Measurements from ENCODE around the gene DCDC2C.
"Not testable (repeated sequence)": the region's sequence is repeated elsewhere in the genome, so short reads cannot be mapped to it uniquely, and the experiment has no call there.

The DCDC2C gene

DNA sequence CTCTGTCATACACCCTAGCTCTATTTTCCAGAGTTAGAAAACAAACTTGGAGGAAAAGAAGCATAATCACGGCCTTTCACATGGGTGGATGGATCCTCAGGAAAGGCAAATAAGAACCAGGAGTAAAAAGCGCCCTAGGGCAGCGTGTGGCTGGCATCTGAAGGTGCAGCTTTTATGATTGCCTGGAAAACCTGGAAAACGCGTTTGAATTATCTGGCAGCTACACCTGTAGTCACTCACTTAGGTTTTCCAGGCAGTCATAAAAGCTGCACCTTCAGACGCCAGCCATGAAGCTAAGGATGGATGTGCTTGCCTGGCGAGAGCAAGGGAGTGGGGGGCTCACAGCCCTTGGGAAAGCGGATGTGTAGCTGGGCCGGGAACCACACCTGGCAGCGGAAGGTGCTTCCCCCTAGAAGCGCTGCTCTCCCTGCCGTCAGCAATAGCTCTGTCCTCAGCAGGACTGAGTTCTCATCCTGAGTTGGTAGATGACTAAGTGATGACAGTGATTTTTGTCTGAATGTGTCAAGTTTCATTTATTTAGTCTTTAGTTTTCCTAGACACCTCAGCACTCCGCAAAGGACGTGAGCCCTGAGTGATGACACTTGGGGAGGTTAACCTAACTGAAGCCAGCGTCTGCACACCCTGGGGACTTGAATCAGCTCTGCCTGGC, 82.0 kb downstream of the DCDC2C start:
- Histone ChIP-seq H3K4me3 (ENCODE audit: low read length) (no peak overlapping the region), H3K4me2 (ENCODE audit: low read length) (no peak overlapping the region), H3K27me3 (ENCODE audit: control insufficient read depth, insufficient read depth, low read length) (no peaks in the 10 kb centered on the region), H3K4me1 (ENCODE audit: control insufficient read depth, insufficient read depth, low read length) (no peaks in the 10 kb centered on the region), H3K9me3 (replicated peaks; ENCODE audit: low read length) (no peaks in the 10 kb centered on the region), H3K36me3 (ENCODE audit: insufficient read depth, low read length) (no peaks in the 10 kb centered on the region), H3K9ac (ENCODE audit: low read depth, low read length) (no peak overlapping the region)

DNA sequence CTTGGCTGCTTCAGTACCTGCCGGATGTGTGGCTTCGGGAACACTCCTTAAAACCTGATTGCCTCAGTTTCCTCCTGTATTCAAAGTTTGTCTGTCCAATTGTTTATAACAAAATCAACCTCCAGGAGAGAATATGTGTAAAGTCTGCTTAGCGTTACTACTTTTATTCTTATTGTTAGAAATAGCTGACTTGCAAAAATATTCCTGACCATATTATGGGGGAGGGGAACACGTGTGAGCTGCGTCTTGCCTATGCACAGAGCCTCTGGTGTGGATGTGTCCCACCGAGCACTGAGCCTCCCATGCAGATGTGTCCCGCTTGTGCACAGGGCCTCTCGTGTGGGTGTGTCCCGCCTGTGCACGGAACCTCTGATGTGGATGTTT, 82.5 kb downstream of the DCDC2C start:
- Histone ChIP-seq H3K4me2 (ENCODE audit: low read length) (no peak overlapping the region), H3K9me3 (replicated peaks; ENCODE audit: low read length) (no peaks in the 10 kb centered on the region)

DNA sequence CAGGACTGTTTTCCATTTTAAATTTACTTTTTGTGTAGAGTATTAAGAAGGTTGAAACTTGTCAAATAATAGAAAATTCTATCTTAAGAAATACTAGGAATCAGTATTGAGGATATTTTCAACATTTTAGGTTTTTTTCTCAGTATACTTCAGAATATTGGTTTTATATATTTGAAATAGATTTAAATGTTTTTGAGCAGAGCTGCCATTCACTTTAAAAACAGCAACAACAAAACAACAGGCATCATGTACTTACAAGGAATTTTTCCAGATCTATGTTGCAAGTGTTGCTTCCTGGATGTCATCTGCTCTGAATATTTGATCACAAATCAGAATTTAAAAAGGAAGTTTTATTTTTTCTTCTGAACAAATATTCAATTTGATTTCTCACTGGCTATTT, 84.4 kb downstream of the DCDC2C start:
- Histone ChIP-seq H3K4me3 (ENCODE audit: low read length) (no peak overlapping the region), H3K4me2 (ENCODE audit: low read length) (no peak overlapping the region), H3K27me3 (ENCODE audit: control insufficient read depth, insufficient read depth, low read length) (no peaks in the 10 kb centered on the region), H3K9me3 (replicated peaks; ENCODE audit: low read length) (no peaks in the 10 kb centered on the region), H3K4me1 (ENCODE audit: control insufficient read depth, insufficient read depth, low read length) (no peaks in the 10 kb centered on the region), H3K36me3 (ENCODE audit: insufficient read depth, low read length) (no peaks in the 10 kb centered on the region), H3K9ac (ENCODE audit: low read depth, low read length) (no peak overlapping the region)

More for the DNA sequence above, 82.5 kb downstream of the DCDC2C start:
- Histone ChIP-seq H3K9ac (ENCODE audit: low read depth, low read length) (no peak overlapping the region), H3K4me3 (ENCODE audit: low read length) (no peak overlapping the region), H3K4me1 (ENCODE audit: control insufficient read depth, insufficient read depth, low read length) (no peaks in the 10 kb centered on the region), H3K36me3 (ENCODE audit: insufficient read depth, low read length) (no peaks in the 10 kb centered on the region), H3K27me3 (ENCODE audit: control insufficient read depth, insufficient read depth, low read length) (no peaks in the 10 kb centered on the region)

DNA sequence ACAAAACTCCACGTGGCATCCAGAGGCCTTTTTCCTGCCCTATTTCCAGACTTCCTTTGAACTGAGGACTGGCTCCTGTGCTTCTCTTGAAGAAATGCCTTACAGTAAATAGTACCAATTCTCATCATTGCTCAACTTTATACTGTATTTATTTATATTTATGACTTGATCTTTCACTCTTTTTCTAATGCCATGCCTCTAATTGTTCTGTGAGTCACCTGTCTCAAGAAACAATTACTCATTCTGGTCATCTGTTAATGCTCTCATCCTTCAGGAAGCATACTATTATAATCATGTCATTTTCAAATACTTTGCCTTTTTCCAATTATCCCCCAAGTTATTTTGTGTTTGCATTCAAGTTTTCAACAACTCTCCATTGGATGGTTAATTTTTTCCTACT, 85.9 kb downstream of the DCDC2C start:
- no peak overlapping the region for H3K4me2 ChIP-seq (ENCODE audit: low read length)
- no peaks in the 10 kb centered on the region for H3K27me3 ChIP-seq (ENCODE audit: control insufficient read depth, insufficient read depth, low read length)
- H3K9me3 ChIP-seq (replicated peaks; ENCODE audit: low read length): no peaks in the 10 kb centered on the region
- H3K4me3 ChIP-seq (ENCODE audit: low read length): no peak overlapping the region
- H3K4me1 ChIP-seq (ENCODE audit: control insufficient read depth, insufficient read depth, low read length): no peaks in the 10 kb centered on the region
- no peak overlapping the region for H3K9ac ChIP-seq (ENCODE audit: low read depth, low read length)
- no peaks in the 10 kb centered on the region for H3K36me3 ChIP-seq (ENCODE audit: insufficient read depth, low read length)

DNA sequence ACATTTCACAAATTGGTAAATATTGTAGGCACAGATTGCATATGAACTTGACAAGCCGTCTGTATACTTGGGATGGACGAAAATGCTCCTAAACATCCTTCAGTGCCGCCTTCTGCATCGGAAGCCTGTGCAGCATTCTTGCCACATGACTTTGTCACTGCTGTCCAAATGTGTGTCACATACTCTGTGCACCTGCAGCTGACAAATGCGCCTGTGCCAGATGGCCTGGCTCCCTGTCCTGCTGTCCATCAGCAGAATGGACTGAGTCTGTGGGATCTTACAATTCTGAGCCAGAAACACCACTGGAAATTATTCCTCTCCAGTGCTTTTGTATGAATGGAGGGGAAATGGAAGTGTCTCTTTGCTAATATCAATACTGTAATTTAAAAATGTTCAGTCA, 89.9 kb downstream of the DCDC2C start:
- no peaks in the 10 kb centered on the region for H3K27me3 ChIP-seq (ENCODE audit: control insufficient read depth, insufficient read depth, low read length)
- no peak overlapping the region for H3K9ac ChIP-seq (ENCODE audit: low read depth, low read length)
- H3K4me3 ChIP-seq (ENCODE audit: low read length): no peak overlapping the region
- H3K4me1 ChIP-seq (ENCODE audit: control insufficient read depth, insufficient read depth, low read length): no peaks in the 10 kb centered on the region
- H3K36me3 ChIP-seq (ENCODE audit: insufficient read depth, low read length): no peaks in the 10 kb centered on the region
- no peaks in the 10 kb centered on the region for H3K9me3 ChIP-seq (replicated peaks; ENCODE audit: low read length)
- H3K4me2 ChIP-seq (ENCODE audit: low read length): no peak overlapping the region

DNA sequence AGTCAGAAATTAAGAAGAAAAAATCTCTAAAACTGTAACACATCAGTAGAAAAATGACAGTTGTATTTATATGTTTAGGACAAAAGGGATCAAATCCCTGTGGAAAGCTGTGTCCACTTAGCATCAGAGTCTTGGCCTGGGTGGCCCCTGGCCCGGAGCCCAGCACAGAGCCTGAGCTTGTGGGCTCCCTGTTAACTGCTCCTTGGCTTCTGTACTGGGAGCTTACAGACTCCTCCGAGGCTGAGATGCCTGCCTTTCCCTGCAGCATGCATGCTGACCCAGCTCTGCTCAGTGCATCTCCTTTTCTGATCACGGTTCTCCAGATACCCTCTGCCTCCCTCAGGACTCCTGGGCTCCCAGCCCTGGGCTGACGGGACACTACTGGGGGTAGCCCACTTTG, 98.1 kb downstream of the DCDC2C start:
- Histone ChIP-seq H3K4me3 (ENCODE audit: low read length) (no peak overlapping the region), H3K4me2 (ENCODE audit: low read length) (no peak overlapping the region), H3K27me3 (ENCODE audit: control insufficient read depth, insufficient read depth, low read length) (no peaks in the 10 kb centered on the region), H3K36me3 (ENCODE audit: insufficient read depth, low read length) (no peaks in the 10 kb centered on the region), H3K9ac (ENCODE audit: low read depth, low read length) (no peak overlapping the region), H3K4me1 (ENCODE audit: control insufficient read depth, insufficient read depth, low read length) (no peaks in the 10 kb centered on the region), H3K9me3 (replicated peaks; ENCODE audit: low read length) (no peaks in the 10 kb centered on the region)

DNA sequence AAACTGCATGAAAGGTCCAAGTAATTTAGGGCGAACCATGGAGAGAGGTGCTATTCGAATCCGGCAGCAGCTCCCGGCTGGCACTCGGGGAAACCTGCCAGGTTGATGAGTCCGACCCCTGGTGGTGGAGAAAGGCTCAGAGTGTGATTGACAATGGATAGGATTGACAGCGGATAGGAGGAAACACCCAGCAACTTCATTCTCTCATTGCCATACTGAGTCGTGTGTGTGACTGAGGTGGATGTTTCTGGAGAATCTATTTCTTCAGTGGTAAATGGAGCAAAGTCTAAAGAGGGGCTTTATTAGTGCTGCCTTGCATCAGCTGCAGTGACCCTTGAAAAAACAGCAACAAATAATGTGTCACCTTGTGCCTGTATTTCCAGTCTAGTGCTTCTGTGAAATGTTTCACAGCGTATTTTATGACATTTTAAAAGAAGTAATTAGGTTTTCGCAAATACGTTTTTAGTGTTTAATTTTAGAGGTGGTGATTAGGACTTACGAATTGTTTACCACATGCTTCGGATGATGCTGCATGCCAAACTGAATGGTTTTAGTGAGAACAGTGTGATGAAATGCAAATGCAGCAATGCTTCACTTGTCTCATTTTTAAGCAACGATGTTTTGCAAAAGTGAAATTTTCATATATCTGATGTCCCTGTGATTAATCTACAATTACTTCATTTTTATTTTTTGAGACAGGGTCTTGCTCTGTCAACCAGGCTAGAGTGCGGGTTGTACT, 102.0 kb downstream of the DCDC2C start:
- Histone ChIP-seq H3K36me3 (ENCODE audit: insufficient read depth, low read length) (no peaks in the 10 kb centered on the region), H3K9ac (ENCODE audit: low read depth, low read length) (no peak overlapping the region), H3K27me3 (ENCODE audit: control insufficient read depth, insufficient read depth, low read length) (no peaks in the 10 kb centered on the region), H3K9me3 (replicated peaks; ENCODE audit: low read length) (no peaks in the 10 kb centered on the region), H3K4me2 (ENCODE audit: low read length) (no peak overlapping the region), H3K4me3 (ENCODE audit: low read length) (no peak overlapping the region), H3K4me1 (ENCODE audit: control insufficient read depth, insufficient read depth, low read length) (no peaks in the 10 kb centered on the region)

DNA sequence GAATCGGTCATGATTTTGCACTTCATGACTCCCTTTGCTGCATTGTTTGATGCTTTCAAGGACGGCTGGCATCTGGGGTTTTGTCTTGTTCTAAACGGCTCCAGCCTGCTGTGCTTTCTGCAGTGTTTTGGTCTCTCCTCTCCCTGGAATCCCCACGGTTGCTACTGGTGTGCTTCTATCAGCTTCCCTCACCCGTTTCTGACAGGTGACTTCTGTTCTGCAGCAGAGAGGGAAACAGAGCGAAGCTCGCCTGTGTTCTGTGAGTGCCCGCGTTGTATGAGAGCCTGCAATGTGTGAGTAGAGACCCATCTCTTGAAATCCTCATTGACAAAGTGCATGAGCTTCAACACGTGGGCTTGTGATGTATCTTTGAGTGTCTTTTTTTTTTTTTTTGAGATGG, 102.8 kb downstream of the DCDC2C start:
- Histone ChIP-seq H3K27me3 (ENCODE audit: control insufficient read depth, insufficient read depth, low read length) (no peaks in the 10 kb centered on the region), H3K4me3 (ENCODE audit: low read length) (no peak overlapping the region), H3K9me3 (replicated peaks; ENCODE audit: low read length) (no peaks in the 10 kb centered on the region), H3K9ac (ENCODE audit: low read depth, low read length) (no peak overlapping the region), H3K4me2 (ENCODE audit: low read length) (no peak overlapping the region), H3K36me3 (ENCODE audit: insufficient read depth, low read length) (no peaks in the 10 kb centered on the region), H3K4me1 (ENCODE audit: control insufficient read depth, insufficient read depth, low read length) (no peaks in the 10 kb centered on the region)

DNA sequence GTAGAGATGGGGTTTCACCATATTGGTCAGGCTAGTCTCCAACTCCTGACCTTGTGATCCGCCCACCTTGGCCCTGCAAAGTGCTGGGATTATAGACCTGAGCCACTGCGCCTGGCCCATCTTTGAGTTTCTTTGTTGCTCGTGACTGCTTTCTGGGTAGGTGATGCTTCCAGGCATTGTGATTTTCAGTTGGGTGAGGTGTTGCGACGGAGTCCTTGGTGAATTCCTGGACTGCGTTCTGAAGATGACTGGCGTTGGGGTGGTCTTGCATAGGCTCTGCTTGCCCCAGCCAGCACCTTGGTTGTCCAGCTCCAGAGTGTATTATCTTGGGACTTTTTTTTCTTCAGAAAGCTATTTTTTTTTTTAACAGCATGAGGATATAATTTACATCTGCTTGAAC, 103.4 kb downstream of the DCDC2C start:
- H3K9me3 ChIP-seq (replicated peaks; ENCODE audit: low read length): no peaks in the 10 kb centered on the region
- no peaks in the 10 kb centered on the region for H3K4me1 ChIP-seq (ENCODE audit: control insufficient read depth, insufficient read depth, low read length)
- H3K27me3 ChIP-seq (ENCODE audit: control insufficient read depth, insufficient read depth, low read length): no peaks in the 10 kb centered on the region
- no peaks in the 10 kb centered on the region for H3K36me3 ChIP-seq (ENCODE audit: insufficient read depth, low read length)
- no peak overlapping the region for H3K4me3 ChIP-seq (ENCODE audit: low read length)
- no peak overlapping the region for H3K9ac ChIP-seq (ENCODE audit: low read depth, low read length)
- no peak overlapping the region for H3K4me2 ChIP-seq (ENCODE audit: low read length)

DNA sequence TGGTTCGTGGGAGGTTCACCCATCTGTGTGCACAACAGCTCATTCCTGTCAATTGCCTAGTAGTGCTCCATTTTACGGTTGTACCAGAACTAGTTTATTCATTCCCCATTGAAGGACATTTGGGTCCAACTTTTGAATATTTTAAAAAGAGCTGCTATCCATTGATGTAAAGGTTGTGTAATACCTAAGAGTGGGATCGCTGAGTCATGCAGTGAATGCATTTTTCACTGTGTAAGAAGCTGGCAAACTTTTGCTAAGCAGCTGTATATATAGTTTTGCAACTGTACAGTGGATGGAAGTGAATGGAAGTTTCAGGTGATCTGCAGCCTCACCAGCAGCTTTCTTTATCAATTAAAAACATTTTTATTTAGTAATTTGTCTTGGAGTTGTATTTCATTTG, 104.5 kb downstream of the DCDC2C start:
- Histone ChIP-seq H3K36me3 (ENCODE audit: insufficient read depth, low read length) (no peaks in the 10 kb centered on the region), H3K4me1 (ENCODE audit: control insufficient read depth, insufficient read depth, low read length) (no peaks in the 10 kb centered on the region), H3K4me2 (ENCODE audit: low read length) (no peak overlapping the region), H3K27me3 (ENCODE audit: control insufficient read depth, insufficient read depth, low read length) (no peaks in the 10 kb centered on the region), H3K9ac (ENCODE audit: low read depth, low read length) (no peak overlapping the region), H3K4me3 (ENCODE audit: low read length) (no peak overlapping the region), H3K9me3 (replicated peaks; ENCODE audit: low read length) (no peaks in the 10 kb centered on the region)

DNA sequence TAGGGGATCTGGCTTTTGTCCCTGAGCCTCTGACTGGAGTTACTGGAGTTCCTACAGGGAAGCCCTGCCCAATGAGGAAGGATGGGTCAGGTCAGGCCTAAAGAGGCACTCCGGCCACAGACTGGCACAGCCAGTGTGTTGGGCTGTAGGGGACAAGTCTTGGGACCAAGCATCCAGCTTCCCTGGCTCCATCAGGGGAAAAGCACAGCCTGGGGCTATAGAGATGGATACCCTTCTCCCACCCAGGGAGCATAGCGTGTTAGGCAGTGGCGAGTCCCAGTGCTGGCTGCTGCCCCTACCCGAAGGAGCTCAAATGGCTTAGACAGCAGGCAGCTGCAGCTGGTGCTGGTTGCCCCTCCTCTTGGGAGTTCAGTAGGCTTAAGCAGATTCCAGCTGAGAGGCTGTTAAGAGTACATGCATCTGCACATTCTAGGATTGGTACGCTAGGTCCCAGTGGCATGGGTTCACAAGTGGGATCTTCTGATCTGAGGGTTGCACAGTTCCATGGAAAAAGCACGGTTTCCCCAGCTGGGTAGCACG, 111.4 kb downstream of the DCDC2C start:
- no peaks in the 10 kb centered on the region for H3K27me3 ChIP-seq (ENCODE audit: control insufficient read depth, insufficient read depth, low read length)
- no peak overlapping the region for H3K4me2 ChIP-seq (ENCODE audit: low read length)
- no peaks in the 10 kb centered on the region for H3K36me3 ChIP-seq (ENCODE audit: insufficient read depth, low read length)
- peaks cover 5% of the 10 kb centered on the region for H3K9me3 ChIP-seq (replicated peaks; ENCODE audit: low read length)
- H3K4me3 ChIP-seq (ENCODE audit: low read length): no peak overlapping the region
- H3K9ac ChIP-seq (ENCODE audit: low read depth, low read length): no peak overlapping the region
- no peaks in the 10 kb centered on the region for H3K4me1 ChIP-seq (ENCODE audit: control insufficient read depth, insufficient read depth, low read length)

DNA sequence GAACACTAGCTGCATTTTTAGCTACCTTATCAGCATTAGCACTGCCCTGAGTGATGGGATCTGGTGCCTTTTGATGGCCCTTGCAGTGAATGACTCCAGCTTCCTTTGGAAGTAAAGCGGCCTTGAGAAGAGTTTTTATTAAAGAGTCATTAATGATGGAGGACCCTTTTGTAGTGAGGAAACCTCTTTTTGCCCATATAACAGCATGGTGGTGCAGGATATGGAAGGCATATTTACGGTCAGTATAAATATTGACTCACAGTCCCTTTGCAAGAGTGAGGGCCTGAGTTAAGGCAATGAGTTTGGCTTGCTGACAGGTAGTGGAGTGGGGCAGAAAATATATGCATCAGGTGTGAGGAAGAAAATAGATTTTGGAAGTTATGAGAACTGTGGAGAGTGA, 113.8 kb downstream of the DCDC2C start:
- not testable (repeated sequence) for H3K4me1 ChIP-seq (ENCODE audit: control insufficient read depth, insufficient read depth, low read length); H3K9ac ChIP-seq (ENCODE audit: low read depth, low read length); H3K36me3 ChIP-seq (ENCODE audit: insufficient read depth, low read length); H3K4me3 ChIP-seq (ENCODE audit: low read length); H3K27me3 ChIP-seq (ENCODE audit: control insufficient read depth, insufficient read depth, low read length); H3K4me2 ChIP-seq (ENCODE audit: low read length); H3K9me3 ChIP-seq (replicated peaks; ENCODE audit: low read length)

Data from skeletal muscle satellite cell (primary cell).